Bronchial epithelial cell (primary cell): ENCODE data around the gene EVX2. TPM values are rescaled to one million over a fixed set of nuclear protein-coding genes. Genes with fewer than 3 reads are reported as not detected.

Experiments used
- DNase-seq: peaks from one replicate; pipeline ENCODE4 v3.0.0-alpha.2; 2010; ENCODE audit warnings: low read depth
- FAIRE-seq: peaks from 2 replicates; lab custom pipeline; 2011; peaks lifted over from hg19 to GRCh38; lab: Jason Lieb, UNC
- H3K27me3 ChIP-seq: 2 replicates; pipeline ENCODE4 v1.5.1; 2011; ENCODE audit warnings: low read length; ENCODE audit not compliant: control insufficient read depth, insufficient read depth
- H3K36me3 ChIP-seq: 2 replicates; pipeline ENCODE4 v1.5.1; 2011; ENCODE audit warnings: low read length; ENCODE audit not compliant: control insufficient read depth, insufficient read depth
- H3K4me3 ChIP-seq: 2 replicates; pipeline ENCODE4 v1.5.1; 2011; ENCODE audit warnings: mild to moderate bottlenecking, low read depth, low read length, control low read depth
- total RNA-seq: library from RNA; depleted of rRNA; stranded (reverse); fragments of >200 nt; gene quantifications from 2 replicates; pipeline ENCODE4 v1.2.1, GENCODE V29; 2014
- TF ChIP-seq, protein P1 (sequence below): IDR thresholded peaks from 2 replicates; pipeline ENCODE4 v1.5.1; 2011; ENCODE audit warnings: mild to moderate bottlenecking, moderate library complexity, low read length, control low read depth, inconsistent platforms; ENCODE audit not compliant: insufficient read depth, severe bottlenecking

EVX2 gene
- total RNA-seq, 1 donor from 2014 or later: not detected

DNA sequence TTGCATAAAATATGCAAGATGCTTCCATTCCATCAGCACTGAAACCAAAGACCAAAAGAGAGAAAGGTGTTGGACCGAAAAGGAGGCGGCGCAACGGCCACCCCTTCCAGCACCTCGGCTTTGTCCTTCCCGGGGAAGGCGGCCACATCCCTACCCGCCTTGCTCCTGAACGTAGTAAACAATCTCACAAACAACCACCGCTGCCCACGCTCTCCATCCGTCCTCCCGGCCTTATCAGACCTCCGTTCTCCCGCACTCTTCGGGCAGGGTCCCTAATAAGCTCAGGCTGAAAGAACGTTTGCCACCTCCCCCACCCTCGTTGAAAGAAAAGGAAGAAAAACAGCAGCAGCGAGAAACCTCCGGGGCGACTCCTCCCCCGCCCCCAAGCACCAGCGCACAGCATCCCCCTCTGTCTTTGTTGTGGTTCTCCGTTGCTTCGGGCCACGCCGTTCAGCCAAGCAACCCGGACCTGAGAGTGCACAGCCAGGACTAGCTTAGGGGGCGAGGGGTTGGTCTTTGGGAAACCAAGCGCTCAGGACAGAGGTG, 4.4 kb downstream of the EVX2 start:
- FAIRE-seq (no peak), DNase-seq (no peak)
- Histone ChIP-seq H3K27me3 (peaks cover 77% of the 10 kb centered on the region), H3K4me3 (no peak overlapping the region), H3K36me3 (no peaks in the 10 kb centered on the region)
- TF ChIP-seq, protein P1, sequence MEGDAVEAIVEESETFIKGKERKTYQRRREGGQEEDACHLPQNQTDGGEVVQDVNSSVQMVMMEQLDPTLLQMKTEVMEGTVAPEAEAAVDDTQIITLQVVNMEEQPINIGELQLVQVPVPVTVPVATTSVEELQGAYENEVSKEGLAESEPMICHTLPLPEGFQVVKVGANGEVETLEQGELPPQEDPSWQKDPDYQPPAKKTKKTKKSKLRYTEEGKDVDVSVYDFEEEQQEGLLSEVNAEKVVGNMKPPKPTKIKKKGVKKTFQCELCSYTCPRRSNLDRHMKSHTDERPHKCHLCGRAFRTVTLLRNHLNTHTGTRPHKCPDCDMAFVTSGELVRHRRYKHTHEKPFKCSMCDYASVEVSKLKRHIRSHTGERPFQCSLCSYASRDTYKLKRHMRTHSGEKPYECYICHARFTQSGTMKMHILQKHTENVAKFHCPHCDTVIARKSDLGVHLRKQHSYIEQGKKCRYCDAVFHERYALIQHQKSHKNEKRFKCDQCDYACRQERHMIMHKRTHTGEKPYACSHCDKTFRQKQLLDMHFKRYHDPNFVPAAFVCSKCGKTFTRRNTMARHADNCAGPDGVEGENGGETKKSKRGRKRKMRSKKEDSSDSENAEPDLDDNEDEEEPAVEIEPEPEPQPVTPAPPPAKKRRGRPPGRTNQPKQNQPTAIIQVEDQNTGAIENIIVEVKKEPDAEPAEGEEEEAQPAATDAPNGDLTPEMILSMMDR: no peak

- Histone ChIP-seq H3K4me3 (no peak overlapping the region), H3K27me3 (peaks cover 76% of the 10 kb centered on the region), H3K36me3 (no peaks in the 10 kb centered on the region)
- FAIRE-seq (no peak), DNase-seq (no peak)
- TF ChIP-seq, protein P1: no peak
Observed at GRCh38 chr2:176078541-176079284, 5.0 kb downstream of the EVX2 start.

DNA sequence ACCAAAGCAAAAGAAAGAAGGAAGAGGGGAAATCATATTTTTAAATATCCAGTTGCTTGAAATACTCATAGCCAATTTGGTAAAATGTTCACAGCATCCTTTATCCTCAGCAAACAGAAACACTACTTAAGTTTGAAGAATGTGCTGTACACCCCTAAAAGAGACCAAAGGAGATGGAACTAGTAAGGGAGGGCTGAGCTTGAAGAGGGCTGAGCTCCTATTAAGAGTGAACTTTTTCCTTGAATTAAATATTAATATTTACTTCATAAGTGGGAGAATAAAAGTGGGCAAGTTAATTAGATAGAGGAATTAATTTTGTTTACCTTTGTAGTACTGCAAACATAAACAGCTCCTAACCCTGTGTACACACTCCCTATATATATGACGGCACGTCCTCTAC, 7.0 kb downstream of the EVX2 start:
- DNase-seq (no peak), FAIRE-seq (no peak)
- TF ChIP-seq, protein P1: no peak
- H3K36me3 ChIP-seq: no peaks in the 10 kb centered on the region
- no peak overlapping the region for H3K4me3 ChIP-seq
- H3K27me3 ChIP-seq: peaks cover 70% of the 10 kb centered on the region

DNA sequence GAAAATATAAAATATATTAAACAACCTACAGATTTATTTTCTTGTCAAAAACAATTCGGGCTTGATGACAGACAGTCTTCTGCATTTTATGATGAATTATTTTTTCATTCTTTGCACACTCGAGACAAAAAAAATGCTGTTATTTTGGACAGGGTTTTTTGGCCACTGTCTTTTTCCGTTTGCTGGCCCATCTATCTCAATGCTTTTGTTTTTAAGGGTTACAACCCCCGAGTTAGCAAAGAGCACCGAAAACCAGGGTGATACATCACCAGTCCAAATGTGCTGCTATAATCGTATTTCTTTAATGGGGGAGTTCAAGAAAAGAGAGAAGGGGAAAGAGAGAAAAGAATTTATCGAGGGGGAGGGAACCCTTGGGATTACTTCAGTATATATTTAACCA, 7.7 kb downstream of the EVX2 start:
- peaks cover 70% of the 10 kb centered on the region for H3K27me3 ChIP-seq
- H3K36me3 ChIP-seq: no peaks in the 10 kb centered on the region
- TF ChIP-seq, protein P1: no peak
- DNase-seq (no peak), FAIRE-seq (no peak)
- no peak overlapping the region for H3K4me3 ChIP-seq

DNA sequence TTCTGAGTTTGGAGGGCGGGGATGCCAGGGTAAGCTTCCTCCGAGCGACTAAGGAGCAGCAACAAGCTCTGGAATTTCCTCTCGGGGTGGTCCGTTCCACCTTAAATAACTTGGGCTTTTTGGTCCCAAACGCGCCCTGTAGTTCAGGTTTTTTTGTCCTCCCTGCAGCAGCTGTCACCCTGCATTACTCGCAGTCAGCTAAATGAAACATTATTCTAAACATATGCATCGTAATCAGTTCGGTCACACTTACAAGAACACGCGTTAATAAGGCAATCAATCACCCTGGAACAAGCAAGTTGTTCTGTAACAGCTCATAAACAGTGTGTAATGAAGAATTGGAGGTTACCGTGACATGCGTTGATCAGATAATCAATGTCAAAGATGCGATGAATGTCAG, 8.3 kb downstream of the EVX2 start:
- no peak for FAIRE-seq
- TF ChIP-seq, protein P1: no peak
- Histone ChIP-seq H3K36me3 (no peaks in the 10 kb centered on the region), H3K27me3 (peaks cover 67% of the 10 kb centered on the region), H3K4me3 (no peak overlapping the region)
- DNase-seq: no peak
